ENCODE results near the gene KCNC1.

KCNC1 gene

GRCh38 chr11:17734418-17734911, at the start of gene KCNC1:
TSS of gene KCNC1 (plus strand) at chr11:17734781. CDS start at chr11:17736003, 1,222 bp downstream.
- DNase-seq, result no peak

- no peak for DNase-seq
Measured at GRCh38 chr11:17686231-17686980, 48.2 kb upstream of the KCNC1 start.

GRCh38 chr11:17687946-17688670, 46.5 kb upstream of the KCNC1 start:
- DNase-seq, result no peak

- DNase-seq, result no peak
Measured at GRCh38 chr11:17691550-17691949, 43.0 kb upstream of the KCNC1 start.

GRCh38 chr11:17691976-17692375, 42.6 kb upstream of the KCNC1 start:
- no peak for DNase-seq

GRCh38 chr11:17692931-17693330, 41.6 kb upstream of the KCNC1 start:
- DNase-seq, result no peak

- no peak for DNase-seq
Measured at GRCh38 chr11:17693531-17693930, 41.0 kb upstream of the KCNC1 start.

- DNase-seq, result no peak
Measured at GRCh38 chr11:17694494-17695110, 40.0 kb upstream of the KCNC1 start.

- no peak for DNase-seq
Measured at GRCh38 chr11:17695454-17696441, 38.8 kb upstream of the KCNC1 start.

- DNase-seq, result no peak
Measured at GRCh38 chr11:17696741-17697140, 37.8 kb upstream of the KCNC1 start.

- no peak for DNase-seq
Measured at GRCh38 chr11:17697175-17697949, 37.2 kb upstream of the KCNC1 start.

GRCh38 chr11:17699147-17700114, 35.1 kb upstream of the KCNC1 start:
- DNase-seq, result no peak

- no peak for DNase-seq
Measured at GRCh38 chr11:17700991-17701390, 33.6 kb upstream of the KCNC1 start.

- DNase-seq, result no peak
Measured at GRCh38 chr11:17702876-17703275, 31.7 kb upstream of the KCNC1 start.

- no peak for DNase-seq
Measured at GRCh38 chr11:17703951-17704350, 30.6 kb upstream of the KCNC1 start.

GRCh38 chr11:17707830-17708229, 26.8 kb upstream of the KCNC1 start:
- DNase-seq, result no peak

GRCh38 chr11:17711836-17712235, 22.7 kb upstream of the KCNC1 start:
- DNase-seq, result no peak

- DNase-seq, result no peak
Measured at GRCh38 chr11:17713851-17714250, 20.7 kb upstream of the KCNC1 start.

- no peak for DNase-seq
Measured at GRCh38 chr11:17714356-17714854, 20.2 kb upstream of the KCNC1 start.

GRCh38 chr11:17714870-17715269, 19.7 kb upstream of the KCNC1 start:
- no peak for DNase-seq
